ENCODE measurements around the gene RHBDF2.
"Not testable (repeated sequence)": the region's sequence is repeated elsewhere in the genome, so short reads cannot be mapped to it uniquely, and the experiment has no call there.

RHBDF2 gene

DNA sequence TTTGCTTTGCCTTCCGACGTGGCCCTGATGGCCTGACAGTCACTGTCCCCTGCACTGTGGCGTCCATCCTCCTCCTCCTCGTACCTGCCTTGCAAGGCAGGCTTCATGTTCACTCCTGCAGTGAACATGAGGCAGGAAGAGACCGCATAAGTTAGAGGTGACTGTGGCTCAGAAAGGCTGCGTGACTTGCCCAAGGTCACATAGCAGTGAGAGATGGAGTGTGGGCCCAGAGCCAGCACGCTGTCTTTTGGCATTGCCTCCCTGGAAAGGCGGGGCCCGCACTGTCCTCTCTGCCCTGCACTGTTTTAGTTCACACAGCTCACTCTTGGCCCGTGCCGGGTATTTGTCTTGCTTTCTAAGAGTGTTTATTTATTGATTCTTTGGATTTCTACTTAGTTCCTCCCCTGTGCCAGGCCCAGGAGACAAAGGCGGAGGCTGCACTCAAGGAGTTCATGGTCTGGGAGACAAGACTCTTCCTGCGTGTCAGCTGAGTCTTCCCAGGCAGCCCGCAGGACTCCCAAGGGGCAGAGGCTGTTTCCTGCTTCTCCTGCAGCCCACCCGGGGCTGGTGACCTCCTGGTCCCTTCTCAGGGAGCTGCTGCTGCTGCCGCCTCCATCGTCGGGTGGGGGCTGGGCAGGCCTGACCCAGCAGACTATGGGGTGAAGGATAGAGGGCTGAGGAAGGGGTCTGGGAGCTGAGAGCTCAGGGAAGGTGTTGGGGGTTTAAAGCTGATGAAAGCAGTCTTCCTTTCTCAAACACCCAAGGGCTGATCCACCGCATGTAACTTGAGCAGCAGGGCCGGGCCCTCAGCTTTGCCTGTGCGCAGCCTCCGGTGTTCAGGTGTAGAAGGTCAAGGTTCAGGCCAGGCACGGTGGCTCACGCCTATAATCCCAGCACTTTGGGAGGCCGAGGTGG, 23.6 kb upstream of the RHBDF2 start:
- no peak for DNase-seq (ENCODE audit: low read depth in 2 of 2)

DNA sequence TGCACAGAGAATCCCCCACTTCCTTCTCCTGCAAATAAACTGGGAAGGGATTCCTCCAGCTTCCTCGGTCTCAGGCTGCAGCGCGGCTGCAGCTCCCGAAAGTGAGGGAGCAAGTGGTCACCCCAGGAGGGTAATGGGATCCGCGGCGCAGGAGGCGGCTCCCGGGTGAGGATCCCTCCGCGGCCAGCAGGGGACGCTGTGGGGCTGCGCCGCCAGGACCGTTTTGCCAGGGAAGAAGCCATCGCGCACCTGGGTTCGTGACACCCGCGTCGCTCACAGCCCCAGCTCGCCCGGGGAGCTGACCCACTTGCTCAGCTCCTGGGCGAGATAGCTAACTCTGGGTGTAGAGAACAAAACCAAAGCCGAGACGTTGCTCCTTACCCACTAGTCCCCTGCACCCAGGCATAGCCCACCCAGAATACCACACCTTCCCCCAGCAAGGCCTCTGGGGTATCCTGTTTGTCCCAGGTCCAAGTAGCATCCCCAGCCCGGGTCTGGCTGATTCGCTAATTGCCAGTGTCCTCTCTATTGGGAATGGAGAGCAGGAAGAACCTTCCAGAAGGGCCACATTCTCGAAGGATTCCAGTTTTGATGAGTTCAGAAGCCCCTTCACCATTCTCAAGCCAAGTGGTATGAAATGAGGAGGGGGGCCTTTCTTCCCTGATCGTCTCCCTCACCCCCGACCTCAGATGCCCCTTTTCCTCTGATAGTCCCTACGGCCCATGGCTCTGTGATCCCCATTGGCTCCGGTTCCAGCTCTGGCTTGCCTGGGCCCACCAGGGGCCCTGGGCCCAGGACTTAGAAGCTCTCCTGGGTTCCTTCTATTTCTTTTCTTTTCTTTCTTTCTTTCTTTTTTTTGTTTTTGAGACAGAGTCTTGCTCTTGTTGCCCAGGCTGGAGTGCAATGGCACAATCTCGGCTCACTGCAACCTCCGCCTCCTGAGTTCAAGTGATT, 22.1 kb upstream of the RHBDF2 start:
- peak; percentile 59 to 74 for DNase-seq (ENCODE audit: low read depth in 2 of 2)

DNA sequence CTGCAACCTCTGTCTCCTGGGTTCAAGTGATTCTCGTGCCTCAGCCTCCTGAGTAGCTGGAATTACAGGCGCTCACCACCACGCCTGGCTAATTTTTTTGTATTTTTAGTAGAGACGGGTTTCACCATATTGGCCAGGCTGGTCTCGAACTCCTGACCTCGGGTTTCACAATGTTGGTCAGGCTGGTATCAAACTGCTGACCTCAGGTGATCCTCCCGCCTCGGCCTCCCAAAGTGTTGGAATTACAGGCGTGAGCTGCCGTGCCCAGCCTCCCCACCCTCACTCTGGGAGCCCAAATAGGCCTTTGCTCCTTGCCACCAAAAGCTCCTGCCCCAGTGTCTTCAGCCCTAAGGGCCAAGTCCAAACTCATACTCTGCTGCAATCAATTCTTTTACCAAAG, 20.5 kb upstream of the RHBDF2 start:
- DNase-seq (ENCODE audit: low read depth in 2 of 2), result not testable (repeated sequence)

DNA sequence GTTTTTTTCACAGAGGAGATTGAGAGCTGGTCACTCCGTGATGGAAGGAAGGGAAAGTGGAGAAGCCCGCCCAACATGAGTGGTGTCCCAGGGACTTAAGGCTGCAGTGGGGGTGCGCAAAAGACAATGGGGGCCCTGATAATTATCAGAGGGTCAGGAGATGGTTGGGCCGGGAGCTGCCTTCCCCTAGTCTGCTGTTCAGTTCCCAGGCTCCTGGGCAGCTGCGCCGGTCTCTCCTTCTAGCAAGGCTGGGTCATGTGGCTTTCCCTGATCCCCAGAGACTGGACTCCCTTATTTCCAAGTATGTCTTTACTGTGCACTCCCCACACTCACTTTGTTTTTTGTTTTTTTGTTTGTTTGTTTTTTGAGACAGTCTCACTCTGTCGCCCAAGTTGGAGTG, 20.0 kb upstream of the RHBDF2 start:
- DNase-seq (ENCODE audit: low read depth in 2 of 2), result no peak

DNA sequence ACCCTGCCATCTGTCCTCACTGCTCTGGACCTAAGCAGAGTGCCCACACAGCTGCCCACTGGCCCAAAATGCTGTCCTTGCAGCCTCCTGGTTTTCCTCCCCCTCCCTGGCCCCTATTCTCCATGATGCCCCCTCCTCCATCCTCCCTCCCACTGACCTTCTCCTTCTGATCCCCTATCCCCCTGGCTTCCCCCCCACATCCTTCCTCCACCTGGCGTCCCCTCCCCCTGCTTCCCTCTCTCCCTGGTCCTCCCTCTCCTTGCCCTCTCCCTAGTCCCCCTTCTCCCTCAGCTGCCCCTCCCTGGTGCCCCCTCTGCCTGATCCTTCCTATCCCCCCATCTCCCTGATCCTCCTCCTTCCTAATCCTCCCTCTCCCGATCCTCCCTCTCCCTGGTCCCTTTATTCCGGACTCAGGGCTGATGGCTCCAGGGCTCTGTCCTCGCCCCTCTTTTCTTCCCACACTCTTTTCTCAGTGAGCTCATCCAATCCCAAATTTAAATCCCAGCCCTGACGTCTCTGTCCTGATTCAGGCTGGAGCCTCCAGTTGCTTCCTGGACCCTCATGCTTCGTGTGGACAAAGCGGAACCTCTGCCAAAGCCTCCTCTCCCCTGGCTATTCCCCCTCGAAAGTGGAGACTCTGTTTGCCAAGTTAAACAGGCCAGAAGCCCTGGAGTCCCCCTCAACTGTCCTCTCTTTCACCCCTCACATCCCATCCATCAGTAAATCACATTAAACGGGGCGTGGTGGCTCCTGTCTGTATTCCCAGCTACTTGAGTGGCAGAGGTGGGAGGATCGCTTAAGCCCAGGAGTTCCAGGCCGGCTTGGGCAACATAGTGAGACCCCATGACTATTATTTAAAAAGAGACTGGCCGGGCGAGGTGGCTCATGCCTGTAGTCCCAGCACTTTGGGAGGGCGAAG, 18.1 kb upstream of the RHBDF2 start:
- no peak for DNase-seq (ENCODE audit: low read depth in 2 of 2)

GRCh38 chr17:76517638-76518038, 16.4 kb upstream of the RHBDF2 start:
- no peak for DNase-seq (ENCODE audit: low read depth in 2 of 2)

GRCh38 chr17:76515274-76515949, 14.2 kb upstream of the RHBDF2 start:
- DNase-seq (ENCODE audit: low read depth in 2 of 2), result peak; percentile 59 to 70

- not testable (repeated sequence) for DNase-seq (ENCODE audit: low read depth in 2 of 2)
These were observed 13.1 kb upstream of the RHBDF2 start for GRCh38 chr17:76514355-76514754.

DNA sequence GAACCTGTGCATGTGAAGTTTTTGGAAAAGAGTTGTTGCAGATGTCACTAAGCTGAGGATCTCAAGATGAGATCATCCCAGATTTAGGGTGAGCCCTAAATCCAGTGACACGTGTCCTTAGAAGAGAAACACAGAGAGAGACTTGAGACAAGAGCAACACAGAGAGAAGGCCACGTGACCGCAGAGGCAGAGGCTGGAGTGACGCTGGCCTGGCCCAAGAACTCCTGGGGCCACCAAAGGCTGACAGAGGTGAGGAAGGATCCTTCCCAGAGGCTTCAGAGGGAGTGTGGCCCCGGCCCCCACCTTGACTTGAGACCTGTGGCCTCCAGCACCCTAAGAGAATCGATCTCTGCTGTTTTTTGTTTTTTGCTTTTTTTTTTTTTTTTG, 12.1 kb upstream of the RHBDF2 start:
- DNase-seq (ENCODE audit: low read depth in 2 of 2), result no peak

- no peak for DNase-seq (ENCODE audit: low read depth in 2 of 2)
These were observed 11.4 kb upstream of the RHBDF2 start for GRCh38 chr17:76512366-76513305.

- no peak for DNase-seq (ENCODE audit: low read depth in 2 of 2)
These were observed 10.6 kb upstream of the RHBDF2 start for GRCh38 chr17:76511668-76512365.

DNA sequence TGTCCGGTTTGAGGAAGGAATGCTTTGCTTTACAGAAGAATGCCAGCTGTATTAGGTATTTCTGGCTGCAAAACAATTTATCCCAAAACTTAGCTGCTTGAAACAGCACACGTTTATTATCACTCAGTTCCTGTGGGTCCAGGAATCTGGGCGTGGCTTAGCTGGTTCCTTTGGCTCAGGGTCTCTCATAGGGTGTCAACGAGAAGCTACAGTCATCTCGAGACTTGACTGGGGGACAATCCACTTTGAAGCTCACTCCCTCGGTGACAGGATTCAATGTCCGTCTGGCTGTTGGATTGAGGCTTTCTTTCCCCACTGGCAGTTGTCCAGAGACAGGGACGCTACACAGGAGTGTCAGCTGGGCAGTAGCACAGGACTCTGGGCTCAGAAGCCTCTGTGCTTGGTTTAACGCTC, 9.6 kb upstream of the RHBDF2 start:
- no peak for DNase-seq (ENCODE audit: low read depth in 2 of 2)

GRCh38 chr17:76508472-76509063, 7.3 kb upstream of the RHBDF2 start:
- not testable (repeated sequence) for DNase-seq (ENCODE audit: low read depth in 2 of 2)

GRCh38 chr17:76506408-76507345, 5.5 kb upstream of the RHBDF2 start:
- peak; percentile 77 to 88 for DNase-seq (ENCODE audit: low read depth in 2 of 2)

GRCh38 chr17:76504117-76504516, 2.9 kb upstream of the RHBDF2 start:
- DNase-seq (ENCODE audit: low read depth in 2 of 2), result no peak

DNA sequence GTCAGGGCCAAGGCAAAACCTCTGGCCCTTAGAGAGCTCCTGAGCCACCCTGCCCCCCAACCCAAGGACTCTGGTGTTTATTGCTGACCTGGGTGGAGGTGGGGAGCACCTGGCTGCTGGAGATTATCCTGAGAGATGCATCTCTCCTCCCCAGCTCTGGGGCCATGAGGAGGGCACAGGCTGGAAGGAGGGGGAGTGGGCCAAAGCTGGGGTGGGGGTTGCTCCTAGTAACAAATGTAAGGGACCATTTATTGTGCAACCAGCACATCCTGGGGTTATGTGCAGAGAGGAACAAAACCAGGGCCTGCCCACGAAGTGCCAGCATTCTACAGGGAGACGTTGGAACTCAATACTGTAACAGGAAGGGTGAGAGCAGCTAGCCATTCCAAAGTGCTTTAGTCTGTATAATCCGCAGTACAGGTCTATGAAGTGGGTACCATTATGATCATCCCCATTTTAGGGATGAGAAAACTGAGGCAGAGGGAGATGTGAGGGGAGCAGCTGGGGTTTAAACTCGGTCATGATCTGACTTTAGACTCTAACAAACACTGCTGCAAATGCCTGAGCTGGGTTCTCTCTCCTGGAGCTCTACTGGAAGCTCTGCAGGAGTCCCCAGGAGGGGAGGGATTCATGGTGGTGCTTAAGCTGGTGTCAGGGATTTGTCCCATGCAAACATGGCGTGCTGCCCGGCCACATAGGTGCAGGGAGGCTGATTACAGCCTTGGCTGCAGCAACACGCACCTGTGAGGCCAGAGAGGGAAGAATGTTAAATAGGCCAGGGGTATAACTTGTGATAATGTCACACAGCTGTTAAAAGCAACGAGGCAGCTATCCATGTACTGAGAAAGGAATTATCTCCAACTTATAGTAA, 1.4 kb upstream of the RHBDF2 start:
- DNase-seq (ENCODE audit: low read depth in 2 of 2), result no peak
